Measurements from ENCODE around the gene TMEM212. TPM values are rescaled to one million over a fixed set of nuclear protein-coding genes. Genes with fewer than 3 reads are reported as not detected.

The TMEM212 gene
- polyA plus RNA-seq, 1 donor (not counting 4 experiments of a cell fraction or from before 2014, with no cell fraction given): not detected

DNA sequence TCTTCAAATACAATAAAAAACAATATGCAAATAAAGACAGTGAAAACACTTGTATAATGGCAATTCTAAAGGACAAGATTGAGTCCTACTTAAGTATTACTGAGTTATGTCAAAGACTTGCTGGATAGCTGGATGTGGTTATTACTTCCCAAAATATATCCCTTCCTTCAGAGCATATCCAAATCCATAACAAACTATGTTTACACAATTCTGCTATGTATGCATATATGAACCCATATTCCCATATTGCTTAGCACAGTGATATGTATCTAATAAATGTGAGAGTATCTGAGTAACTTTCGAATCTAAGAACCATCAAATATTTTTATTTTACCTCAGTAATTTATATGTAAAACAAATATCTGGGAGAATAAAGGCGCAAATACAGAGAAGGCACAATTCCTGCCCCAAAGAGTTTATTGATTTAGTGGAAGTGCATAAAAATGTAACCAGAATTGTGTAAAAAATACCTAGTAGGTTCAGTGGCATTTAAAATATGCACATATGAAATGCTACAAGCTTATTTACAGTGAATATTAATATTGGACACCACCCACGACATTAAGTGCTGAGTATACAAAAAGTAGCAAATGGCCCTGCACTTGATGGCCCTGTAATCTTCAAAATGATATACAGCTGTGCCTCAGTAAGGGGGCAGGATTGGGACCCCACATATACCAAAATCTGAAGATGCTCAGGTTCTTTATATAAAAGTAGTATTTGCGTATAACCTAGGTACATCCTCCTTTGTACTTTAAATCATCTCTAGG is 37.1 kb downstream of the TMEM212 start:
- Histone ChIP-seq H3K4me1 (ENCODE audit: control insufficient read depth, extremely low read depth, insufficient read depth, low read length) (peaks cover 17% of the 10 kb centered on the region), H4K20me1 (ENCODE audit: control insufficient read depth, extremely low read depth, insufficient read depth, low read length) (no peaks in the 10 kb centered on the region), H3K9me3 (ENCODE audit: control insufficient read depth, low read depth, low read length) (no peaks in the 10 kb centered on the region), H3K9me1 (ENCODE audit: control insufficient read depth, extremely low read depth, insufficient read depth, low read length) (no peaks in the 10 kb centered on the region), H3K4me3 (ENCODE audit: control insufficient read depth in 2 of 3, extremely low read depth in 1 of 3, insufficient read depth in 2 of 3, low read depth in 1 of 3, low read length in 3 of 3) (no peak overlapping the region), H3K27ac (ENCODE audit: control insufficient read depth, insufficient read depth, low read length) (no peak overlapping the region), H3K79me2 (ENCODE audit: control insufficient read depth, insufficient read depth, low read length) (no peaks in the 10 kb centered on the region), H3K36me3 (ENCODE audit: control insufficient read depth in 2 of 2, extremely low read depth in 1 of 2, insufficient read depth in 2 of 2, low read length in 2 of 2) (no peaks in the 10 kb centered on the region), H3K9ac (ENCODE audit: control insufficient read depth, extremely low read depth, insufficient read depth, low read length) (no peak overlapping the region), H3K27me3 (ENCODE audit: control insufficient read depth, extremely low read depth, insufficient read depth, low read length) (no peaks in the 10 kb centered on the region), H2AFZ (ENCODE audit: control insufficient read depth, low read length) (no peak overlapping the region), H3K4me2 (ENCODE audit: control insufficient read depth, extremely low read depth, insufficient read depth, low read depth, low read length) (no peak overlapping the region)
- DNase-seq (ENCODE audit: low read depth, low spot score) (no peak), FAIRE-seq (no peak)
- TF ChIP-seq EZH2 (IDR thresholded peaks at IDR 0.05; ENCODE audit: low read length): no peak
- TF ChIP-seq CTCF (optimal IDR thresholded peaks at IDR 0.05 in 1 of 3, IDR thresholded peaks at IDR 0.05 in 1 of 3, conservative IDR thresholded peaks at IDR 0.05 in 1 of 3; ENCODE audit: extremely low read depth in 1 of 3, insufficient read depth in 2 of 3, low read length in 3 of 3): no peak
- dilution Hi-C loops (cut with MboI; ENCODE audit: extremely low pct_ligation_motif_present, low sequenced_read_pairs): no loop called here

GRCh38 chr3:171881251-171881650 is 38.1 kb downstream of the TMEM212 start:
- H3K4me3 ChIP-seq (ENCODE audit: control insufficient read depth in 2 of 3, extremely low read depth in 1 of 3, insufficient read depth in 2 of 3, low read depth in 1 of 3, low read length in 3 of 3): no peak overlapping the region
- H2AFZ ChIP-seq (ENCODE audit: control insufficient read depth, low read length): no peak overlapping the region
- FAIRE-seq: no peak
- H3K9me1 ChIP-seq (ENCODE audit: control insufficient read depth, extremely low read depth, insufficient read depth, low read length): no peaks in the 10 kb centered on the region
- TF ChIP-seq EZH2 (IDR thresholded peaks at IDR 0.05; ENCODE audit: low read length): no peak
- no peaks in the 10 kb centered on the region for H3K27me3 ChIP-seq (ENCODE audit: control insufficient read depth, extremely low read depth, insufficient read depth, low read length)
- H3K4me1 ChIP-seq (ENCODE audit: control insufficient read depth, extremely low read depth, insufficient read depth, low read length): peaks cover 10% of the 10 kb centered on the region
- H3K79me2 ChIP-seq (ENCODE audit: control insufficient read depth, insufficient read depth, low read length): no peaks in the 10 kb centered on the region
- DNase-seq (ENCODE audit: low read depth, low spot score): no peak
- H3K9ac ChIP-seq (ENCODE audit: control insufficient read depth, extremely low read depth, insufficient read depth, low read length): no peak overlapping the region
- H3K4me2 ChIP-seq (ENCODE audit: control insufficient read depth, extremely low read depth, insufficient read depth, low read depth, low read length): no peak overlapping the region
- no peak overlapping the region for H3K27ac ChIP-seq (ENCODE audit: control insufficient read depth, insufficient read depth, low read length)
- dilution Hi-C loops (cut with MboI; ENCODE audit: extremely low pct_ligation_motif_present, low sequenced_read_pairs): no loop called here
- H3K36me3 ChIP-seq (ENCODE audit: control insufficient read depth in 2 of 2, extremely low read depth in 1 of 2, insufficient read depth in 2 of 2, low read length in 2 of 2): no peaks in the 10 kb centered on the region
- no peaks in the 10 kb centered on the region for H3K9me3 ChIP-seq (ENCODE audit: control insufficient read depth, low read depth, low read length)
- H4K20me1 ChIP-seq (ENCODE audit: control insufficient read depth, extremely low read depth, insufficient read depth, low read length): no peaks in the 10 kb centered on the region
